GM19023 (cell line): ENCODE measurements around the gene UGGT2.
"Not testable (repeated sequence)": the region's sequence is repeated elsewhere in the genome, so short reads cannot be mapped to it uniquely, and the experiment has no call there.

Experiments used
- ATAC-seq: cut with Tn5 transposase; IDR thresholded peaks from one replicate; pipeline ENCODE4 v1.9.1; 2021; ENCODE audit warnings: mild to moderate bottlenecking, moderate library complexity; ENCODE audit not compliant: unreplicated experiment

The UGGT2 gene

GRCh38 chr13:96053003-96053703, at the start of gene UGGT2:
TSS of gene UGGT2 (minus strand) at chr13:96053401. CDS start at chr13:96053312, 89 bp downstream.
- ATAC-seq: peak; percentile 96

GRCh38 chr13:96100457-96101220, 47.4 kb upstream of the UGGT2 start:
- ATAC-seq: no peak

- ATAC-seq: no peak
Measured at GRCh38 chr13:96093296-96094006, 40.2 kb upstream of the UGGT2 start.

- ATAC-seq: no peak
Measured at GRCh38 chr13:96091164-96092117, 38.2 kb upstream of the UGGT2 start.

GRCh38 chr13:96090240-96091101, 37.3 kb upstream of the UGGT2 start:
- peak; percentile 39 for ATAC-seq

- peak; percentile 36 for ATAC-seq
Measured at GRCh38 chr13:96089749-96090239, 36.6 kb upstream of the UGGT2 start, which contains the start of gene HS6ST3. TSS of gene HS6ST3 (plus strand) at chr13:96090107.

GRCh38 chr13:96089139-96089538, 35.9 kb upstream of the UGGT2 start:
- no peak for ATAC-seq

GRCh38 chr13:96086736-96087135, 33.5 kb upstream of the UGGT2 start:
- ATAC-seq: no peak

- ATAC-seq: no peak
Measured at GRCh38 chr13:96082640-96083039, 29.4 kb upstream of the UGGT2 start.

GRCh38 chr13:96081888-96082287, 28.7 kb upstream of the UGGT2 start:
- ATAC-seq: no peak

- ATAC-seq: no peak
Measured at GRCh38 chr13:96080676-96081075, 27.5 kb upstream of the UGGT2 start.

- no peak for ATAC-seq
Measured at GRCh38 chr13:96075953-96076543, 22.8 kb upstream of the UGGT2 start.

- ATAC-seq: no peak
Measured at GRCh38 chr13:96072392-96072791, 19.2 kb upstream of the UGGT2 start.

- no peak for ATAC-seq
Measured at GRCh38 chr13:96071504-96071903, 18.3 kb upstream of the UGGT2 start.

GRCh38 chr13:96068729-96069128, 15.5 kb upstream of the UGGT2 start:
- no peak for ATAC-seq

- ATAC-seq: no peak
Measured at GRCh38 chr13:96065849-96066248, 12.6 kb upstream of the UGGT2 start.

- peak; percentile 53 for ATAC-seq
Measured at GRCh38 chr13:96052656-96053002, 572 bp downstream of the UGGT2 start.

- not testable (repeated sequence) for ATAC-seq
Measured at GRCh38 chr13:96051946-96052345, 1.3 kb downstream of the UGGT2 start.

GRCh38 chr13:96051491-96051890, 1.7 kb downstream of the UGGT2 start:
- not testable (repeated sequence) for ATAC-seq
